ENCODE data around the gene NKIRAS1.
A peak's percentile ranks its signal among the peaks of the same experiment; 100 is the strongest.
"Not testable (repeated sequence)": the region's sequence is repeated elsewhere in the genome, so short reads cannot be mapped to it uniquely, and the experiment has no call there.

NKIRAS1 gene

GRCh38 chr3:23895181-23895580, 21.6 kb downstream of the NKIRAS1 start:
- DNase-seq: no peak

- DNase-seq: no peak
These were observed 22.3 kb downstream of the NKIRAS1 start for GRCh38 chr3:23894254-23895061.

GRCh38 chr3:23889950-23890349, 26.8 kb downstream of the NKIRAS1 start:
- DNase-seq: no peak

DNA sequence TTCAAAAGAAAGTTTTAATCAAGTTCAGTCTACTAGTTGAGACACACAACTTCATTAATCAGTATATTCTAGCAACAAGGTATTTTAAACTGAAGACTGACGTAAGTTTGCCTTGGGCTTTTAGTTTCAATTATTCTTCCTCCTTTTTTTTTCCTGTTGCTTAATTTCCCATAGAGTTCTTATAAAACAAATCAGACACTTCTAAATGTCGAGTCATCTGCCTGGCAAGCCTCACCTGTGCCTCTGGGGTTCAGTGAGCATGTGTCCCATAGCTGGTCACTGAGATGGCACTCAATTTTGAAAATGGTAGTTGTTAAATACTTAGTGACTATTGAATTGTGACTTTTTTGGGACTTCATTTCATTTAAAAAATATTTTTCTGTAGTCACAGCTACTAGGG, 27.4 kb downstream of the NKIRAS1 start:
- DNase-seq: no peak

- DNase-seq: peak; percentile 51
These were observed 28.1 kb downstream of the NKIRAS1 start for GRCh38 chr3:23888617-23889228.

DNA sequence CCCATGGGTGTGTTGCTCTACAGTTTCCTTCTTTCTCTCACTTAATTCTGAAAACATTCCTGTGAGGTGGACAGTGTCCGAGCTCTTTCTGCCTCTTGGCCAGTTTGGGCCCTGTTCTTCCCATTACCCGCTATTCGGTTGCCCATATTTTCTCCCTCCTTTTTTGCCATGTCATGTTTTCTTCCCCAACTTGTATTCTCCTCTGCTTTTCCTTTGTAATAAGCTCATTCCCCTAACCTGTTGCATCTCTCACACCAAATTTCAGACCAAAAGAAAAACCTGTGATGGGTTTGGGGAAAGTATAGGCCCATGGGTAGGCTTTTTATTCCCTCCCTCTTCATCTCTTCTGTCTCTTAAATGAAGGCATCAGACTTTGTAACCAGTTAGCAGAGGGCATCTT, 30.5 kb downstream of the NKIRAS1 start:
- no peak for DNase-seq

DNA sequence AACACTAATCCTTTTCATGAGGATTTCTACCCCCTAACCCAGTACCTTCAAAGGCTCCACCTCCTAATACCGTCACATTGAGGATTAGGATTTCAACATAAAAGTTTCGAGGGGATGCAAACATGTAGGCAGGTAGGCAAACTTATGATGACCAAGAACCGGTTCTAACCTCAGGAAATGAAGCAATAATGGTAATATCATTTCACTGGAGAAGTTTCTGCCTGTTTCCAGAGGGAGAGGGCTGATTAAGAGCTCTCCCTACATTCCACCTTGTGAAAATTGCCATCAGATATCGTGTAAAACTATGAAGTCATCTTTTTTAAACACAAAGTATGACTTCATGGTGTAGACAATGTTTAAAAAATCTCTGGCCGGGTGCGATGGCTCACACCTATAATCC, 31.6 kb downstream of the NKIRAS1 start:
- no peak for DNase-seq

GRCh38 chr3:23884481-23884880, 32.3 kb downstream of the NKIRAS1 start:
- DNase-seq: no peak

GRCh38 chr3:23882487-23882918, 34.3 kb downstream of the NKIRAS1 start:
- DNase-seq: no peak

DNA sequence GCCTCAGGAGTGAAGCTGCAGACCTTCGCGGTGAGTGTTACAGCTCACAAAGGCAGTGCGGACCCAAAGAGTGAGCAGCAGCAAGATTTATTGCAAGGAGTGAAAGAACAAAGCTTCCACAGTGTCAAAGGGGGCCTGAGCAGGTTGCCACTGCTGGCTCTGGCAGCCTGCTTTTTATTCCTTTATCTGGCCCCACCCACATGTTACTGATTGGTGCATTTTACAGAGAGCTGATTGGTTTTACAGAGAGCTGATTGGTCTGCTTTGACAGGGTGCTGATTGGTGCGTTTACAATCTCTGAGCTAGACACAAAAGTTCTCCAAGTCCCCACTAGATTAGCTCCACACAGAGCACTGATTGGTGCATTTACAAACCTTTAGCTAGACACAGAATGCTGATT, 34.8 kb downstream of the NKIRAS1 start:
- not testable (repeated sequence) for DNase-seq

DNA sequence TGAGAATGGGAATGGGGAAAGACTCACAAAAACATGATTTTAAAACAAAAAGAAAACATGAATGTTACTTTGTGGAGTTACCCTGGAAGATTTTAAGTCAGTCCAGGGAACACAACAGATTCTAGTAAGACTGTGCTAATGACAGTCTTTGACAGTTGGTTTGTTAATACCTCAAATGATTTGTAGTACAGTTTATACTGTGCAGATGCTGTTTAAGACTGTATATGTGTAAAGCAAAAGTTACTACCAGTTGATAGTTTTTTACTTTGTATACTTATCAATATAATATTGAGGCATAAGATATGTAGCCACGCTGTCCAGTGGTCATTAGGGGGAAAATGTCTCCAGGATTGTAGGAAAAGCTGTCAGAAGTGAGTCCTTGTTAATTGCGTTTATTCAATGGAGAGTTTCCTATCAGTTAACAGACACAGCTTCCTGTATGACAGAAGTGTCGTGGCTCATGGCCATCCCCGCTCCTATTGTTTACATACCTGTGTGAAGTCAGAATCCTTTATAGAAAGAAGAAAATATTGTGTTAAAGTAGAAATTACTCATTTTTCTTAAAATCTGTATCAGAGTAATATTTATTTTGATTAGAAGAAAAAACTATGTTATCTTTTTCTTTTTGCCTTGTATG, 36.0 kb downstream of the NKIRAS1 start:
- no peak for DNase-seq

DNA sequence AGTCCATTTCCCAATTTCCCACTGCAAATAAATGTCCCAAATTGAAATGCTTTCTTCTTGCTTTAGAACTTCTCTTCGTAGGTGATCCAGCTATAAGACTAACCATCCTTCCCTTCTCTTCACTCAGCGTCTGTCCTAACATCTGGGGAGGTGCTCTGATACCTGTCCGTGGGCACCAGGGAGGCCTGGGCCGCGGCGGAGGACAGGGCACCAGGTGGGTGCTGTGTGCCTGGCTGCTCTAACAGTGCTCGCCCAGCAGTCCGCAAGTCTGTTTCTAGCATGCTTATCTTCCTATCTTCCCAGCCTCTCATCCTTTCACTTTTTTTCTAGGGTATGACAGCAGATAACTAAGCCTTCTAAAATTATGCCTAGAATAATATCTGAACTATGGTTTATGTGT, 37.3 kb downstream of the NKIRAS1 start:
- no peak for DNase-seq

- DNase-seq: no peak
These were observed 39.3 kb downstream of the NKIRAS1 start for GRCh38 chr3:23877329-23877980.

DNA sequence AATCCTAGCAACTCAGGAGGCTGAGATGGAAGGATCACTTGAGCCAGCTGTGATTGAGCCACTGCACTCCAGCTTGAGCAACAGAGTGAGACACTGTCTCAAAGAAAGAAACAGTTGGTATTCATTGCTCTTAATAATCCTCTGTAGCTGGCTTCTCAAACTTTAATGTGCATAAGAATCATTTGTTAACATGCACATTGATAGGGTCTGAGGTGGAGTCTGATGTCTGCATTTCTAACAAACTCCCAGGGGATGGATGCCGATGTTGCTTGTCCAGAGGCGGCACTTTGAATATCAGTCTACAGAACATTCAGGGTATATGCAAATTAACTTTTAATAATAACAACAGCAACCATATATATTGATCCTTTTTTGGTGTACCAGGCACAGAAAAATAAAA, 39.9 kb downstream of the NKIRAS1 start:
- DNase-seq: no peak

DNA sequence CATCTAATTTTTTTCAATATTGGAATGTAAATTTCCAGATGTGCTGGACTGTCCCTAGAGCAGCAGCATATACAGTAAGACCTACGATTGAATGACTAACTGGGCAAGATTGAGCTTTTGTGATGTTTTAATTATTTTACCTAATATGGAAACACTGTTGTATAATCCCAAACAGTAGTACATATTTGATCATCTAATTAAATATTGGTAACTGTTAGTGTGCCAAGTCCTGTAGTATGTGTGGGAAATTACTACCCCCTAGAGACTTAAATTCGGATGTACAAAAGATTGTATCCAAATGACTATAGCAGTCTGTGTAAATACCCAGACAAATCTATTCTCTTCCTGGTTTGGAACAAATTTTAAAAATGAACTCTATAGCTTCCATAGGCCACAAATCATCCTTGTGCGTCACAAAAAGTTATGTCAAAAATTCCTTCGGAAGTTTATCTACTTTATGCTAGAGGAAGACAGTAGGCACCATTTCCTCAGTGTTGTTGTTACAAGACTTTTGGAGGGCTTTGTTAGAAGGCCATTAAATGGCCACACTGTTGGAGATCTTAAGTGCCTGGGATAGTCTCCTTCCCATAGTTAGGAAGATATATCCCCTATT, 41.6 kb downstream of the NKIRAS1 start:
- no peak for DNase-seq

DNA sequence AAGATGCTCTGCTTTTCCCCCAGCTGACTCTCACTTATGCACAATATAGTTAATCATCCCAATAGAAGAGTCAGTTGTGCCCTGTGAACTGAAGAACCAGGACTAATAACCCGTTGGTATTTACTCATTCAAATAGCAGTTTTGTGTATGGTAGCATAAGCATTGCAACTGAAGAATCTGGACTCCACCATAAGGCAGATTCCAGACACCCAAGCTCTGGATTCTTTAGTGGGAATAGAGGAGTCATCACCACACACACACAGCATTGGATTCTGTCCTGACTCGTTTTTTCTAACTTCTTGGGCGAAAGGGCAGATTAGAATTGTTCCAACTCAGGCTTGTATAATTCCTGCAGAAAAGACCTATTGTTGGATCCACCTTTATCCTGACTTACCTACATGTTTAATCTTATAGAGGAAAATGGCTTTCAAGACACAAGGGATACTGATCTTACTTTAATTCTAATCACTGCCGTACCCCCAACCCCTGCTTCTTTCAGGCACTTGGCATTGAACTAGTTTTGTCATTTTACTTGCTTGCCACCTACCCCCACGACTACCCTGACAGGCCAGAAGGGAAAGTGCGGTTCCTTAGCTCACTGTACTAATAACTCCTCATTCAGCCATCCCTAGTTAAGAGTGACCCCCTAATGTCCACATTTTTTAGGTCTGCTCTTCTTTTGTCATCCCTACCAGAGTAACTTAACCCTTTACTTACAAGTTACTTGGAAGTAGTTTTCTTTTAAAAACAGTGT, 42.3 kb downstream of the NKIRAS1 start:
- no peak for DNase-seq

- no peak for DNase-seq
These were observed 42.8 kb downstream of the NKIRAS1 start for GRCh38 chr3:23873941-23874340.

DNA sequence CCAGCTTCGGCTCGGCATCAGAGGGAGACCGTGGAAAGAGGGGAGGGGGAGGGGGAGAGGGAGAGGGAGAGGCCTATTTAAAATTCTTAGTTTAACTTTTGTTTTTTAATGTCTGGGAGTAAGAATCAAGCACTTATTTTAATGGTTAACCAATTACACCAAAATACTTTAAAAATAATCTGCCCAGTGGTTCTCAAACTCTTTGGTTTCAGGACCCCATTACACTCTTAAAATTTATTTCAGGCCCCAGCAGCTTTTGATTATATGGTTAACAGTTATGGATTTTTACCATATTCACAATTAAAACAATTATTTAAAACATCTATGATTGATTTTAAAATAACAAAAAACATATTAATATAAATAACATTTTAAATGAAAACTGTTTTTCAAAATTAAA, 44.5 kb downstream of the NKIRAS1 start:
- no peak for DNase-seq

DNA sequence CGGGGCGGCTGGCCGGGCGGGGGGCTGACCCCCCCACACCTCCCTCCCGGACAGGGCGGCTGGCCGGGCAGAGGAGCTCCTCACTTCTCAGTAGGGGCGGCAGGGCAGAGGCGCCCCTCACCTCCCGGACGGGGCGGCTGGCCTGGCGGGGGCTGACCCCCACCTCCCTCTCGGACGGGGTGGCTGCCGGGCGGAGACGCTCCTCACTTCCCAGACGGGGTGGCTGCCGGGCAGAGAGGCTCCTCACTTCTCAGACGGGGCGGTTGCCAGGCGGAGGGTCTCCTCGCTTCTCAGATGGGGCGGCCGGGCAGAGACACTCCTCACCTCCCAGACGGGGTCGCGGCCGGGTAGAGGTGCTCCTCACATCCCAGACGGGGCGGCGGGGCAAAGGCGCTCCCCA, 45.4 kb downstream of the NKIRAS1 start:
- DNase-seq: not testable (repeated sequence)

- not testable (repeated sequence) for DNase-seq
These were observed 46.1 kb downstream of the NKIRAS1 start for GRCh38 chr3:23870663-23871043.

GRCh38 chr3:23869977-23870662, 46.7 kb downstream of the NKIRAS1 start:
- no peak for DNase-seq

DNA sequence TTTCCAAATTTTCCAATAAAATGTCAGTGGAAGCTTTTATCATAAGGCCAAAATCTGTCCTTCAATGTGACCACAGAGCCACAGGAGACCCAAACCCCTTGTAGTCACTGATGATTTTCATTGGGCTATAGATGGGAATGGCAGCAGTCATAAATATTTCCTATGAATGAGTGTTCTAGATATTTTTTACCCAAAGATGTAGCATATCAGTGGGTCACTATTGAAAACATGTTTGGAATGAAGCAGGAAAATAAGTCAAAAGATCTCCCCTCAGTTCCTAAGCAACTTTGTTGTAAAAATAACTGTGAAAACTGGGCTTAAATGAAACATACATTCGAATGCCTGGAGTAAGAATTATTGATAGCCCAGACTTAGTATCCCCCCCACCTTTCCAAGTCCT, 49.0 kb downstream of the NKIRAS1 start:
- DNase-seq: no peak

All from CD4-positive, alpha-beta T cell treated with Interleukin-21 for 1 hour (primary cell).